Measurements from ENCODE around the gene RC3H2.

Gene RC3H2

GRCh38 chr9:122800066-122801060 lies 104.8 kb downstream of the RC3H2 start, which contains the start of gene OR1K1:
OR1K1 (plus strand) TSS chr9:122800123; CDS start chr9:122800123, 0 bp downstream.
- DNase-seq = no peak

- DNase-seq = no peak
Measured at GRCh38 chr9:122797316-122798063, 107.7 kb downstream of the RC3H2 start.
